NCI-H82 treated with DMSO at 0.1 percent for 48 hours (cell line): ENCODE results near the gene COL16A1.

ENCODE experiments used
- DNase-seq: peaks from one replicate; lab custom pipeline; 2025; ENCODE audit not compliant: unreplicated experiment; lab: John Stamatoyannopoulos, UW

Gene COL16A1

DNA sequence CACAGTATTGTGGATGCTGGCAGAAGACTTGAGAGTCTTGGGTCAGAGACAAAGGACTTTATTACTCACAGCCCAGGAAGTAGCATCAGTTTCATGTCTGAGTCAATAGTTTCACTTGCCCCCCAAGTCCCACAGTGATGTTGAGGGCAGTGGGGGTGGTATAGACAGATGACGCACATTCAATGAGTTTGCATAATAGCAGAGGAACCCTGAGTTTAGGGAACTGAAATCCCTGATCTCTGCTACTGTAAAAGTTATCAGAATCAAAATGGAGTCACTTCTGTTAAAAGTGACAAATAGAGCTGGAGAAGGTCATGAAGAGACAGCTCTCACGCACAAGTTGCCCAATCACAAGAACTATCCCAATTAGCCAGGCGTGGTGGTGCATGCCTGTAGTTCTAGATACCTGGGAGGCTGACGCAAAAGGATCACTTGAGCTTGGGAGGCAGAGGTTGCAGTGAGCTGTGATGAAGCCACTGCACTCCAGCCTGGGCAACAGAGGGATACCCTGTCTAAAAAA, 97.8 kb downstream of the COL16A1 start:
- DNase-seq = no peak
